ENCODE data around the gene CHST13. TPM values are rescaled to one million over a fixed set of nuclear protein-coding genes. Genes with fewer than 3 reads are reported as not detected.

The CHST13 gene
- total RNA-seq, 1 donor from 2014 or later, result 0.10 TPM

GRCh38 chr3:126540951-126541627, 17.1 kb downstream of the CHST13 start:
- DNase-seq (ENCODE audit: low read depth), result no peak

DNA sequence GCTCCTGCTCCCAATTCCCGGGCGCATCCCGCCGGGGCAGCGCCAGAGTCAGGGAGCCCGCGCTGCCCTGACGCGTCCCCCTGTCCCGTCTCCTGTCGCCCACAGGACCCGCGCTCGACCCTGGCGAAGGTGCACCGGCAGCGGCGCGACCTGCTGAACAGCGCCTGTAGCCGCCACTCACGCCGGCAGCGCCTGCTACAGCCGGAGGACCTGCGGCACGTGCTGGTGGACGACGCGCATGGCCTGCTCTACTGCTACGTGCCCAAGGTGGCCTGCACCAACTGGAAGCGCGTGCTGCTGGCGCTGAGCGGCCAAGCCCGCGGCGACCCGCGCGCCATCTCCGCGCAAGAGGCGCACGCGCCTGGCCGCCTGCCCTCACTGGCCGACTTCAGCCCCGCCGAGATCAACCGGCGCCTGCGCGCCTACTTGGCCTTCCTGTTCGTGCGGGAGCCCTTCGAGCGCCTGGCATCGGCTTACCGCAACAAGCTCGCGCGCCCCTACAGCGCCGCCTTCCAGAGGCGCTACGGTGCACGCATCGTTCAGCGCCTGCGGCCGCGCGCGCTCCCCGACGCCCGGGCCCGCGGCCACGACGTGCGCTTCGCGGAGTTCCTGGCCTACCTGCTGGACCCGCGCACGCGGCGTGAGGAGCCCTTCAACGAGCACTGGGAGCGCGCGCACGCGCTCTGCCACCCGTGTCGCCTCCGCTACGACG, 17.8 kb downstream of the CHST13 start:
- no peak for DNase-seq (ENCODE audit: low read depth)

DNA sequence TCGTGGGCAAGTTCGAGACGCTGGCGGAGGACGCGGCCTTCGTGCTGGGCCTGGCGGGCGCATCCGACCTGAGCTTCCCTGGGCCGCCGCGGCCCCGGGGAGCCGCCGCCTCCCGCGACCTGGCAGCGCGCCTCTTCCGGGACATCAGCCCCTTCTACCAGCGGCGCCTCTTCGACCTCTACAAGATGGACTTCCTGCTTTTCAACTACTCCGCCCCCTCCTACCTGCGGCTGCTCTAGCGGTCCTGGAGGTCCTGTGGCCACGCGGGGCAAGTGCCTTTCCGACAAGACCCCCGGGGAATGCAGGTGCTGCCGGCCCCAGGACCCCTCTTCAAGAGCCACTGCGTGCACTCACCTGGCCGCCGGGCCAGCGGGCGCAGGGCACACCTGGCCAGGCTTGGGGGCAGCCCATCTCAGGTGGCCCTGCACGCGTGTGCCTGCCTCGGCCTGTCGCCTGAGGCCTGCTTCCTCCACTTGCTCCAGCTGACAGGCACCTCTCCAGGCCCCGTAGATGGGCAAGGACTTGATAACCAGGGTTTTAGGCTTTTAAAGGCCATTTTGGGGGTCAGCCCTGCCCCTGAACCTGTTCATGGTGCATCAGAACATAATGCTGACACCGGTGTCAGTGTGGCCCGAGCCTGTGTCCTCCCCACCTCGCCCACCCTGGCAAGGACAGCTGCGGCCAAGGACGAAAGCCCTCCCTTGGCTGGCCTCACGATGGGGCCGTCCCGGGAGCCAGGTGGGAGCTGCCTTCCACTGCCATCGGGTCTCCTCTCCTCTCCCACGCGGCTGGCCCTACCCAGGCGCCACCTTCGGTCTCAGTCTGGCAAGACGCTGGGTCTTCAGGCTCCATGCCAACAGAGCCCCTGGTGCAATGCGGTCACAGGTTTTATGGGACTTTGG, 18.6 kb downstream of the CHST13 start:
- DNase-seq (ENCODE audit: low read depth), result no peak

- no peak for DNase-seq (ENCODE audit: low read depth)
Measured at GRCh38 chr3:126543457-126544061, 19.6 kb downstream of the CHST13 start.

- no peak for DNase-seq (ENCODE audit: low read depth)
Measured at GRCh38 chr3:126544596-126545281, 20.8 kb downstream of the CHST13 start.

DNA sequence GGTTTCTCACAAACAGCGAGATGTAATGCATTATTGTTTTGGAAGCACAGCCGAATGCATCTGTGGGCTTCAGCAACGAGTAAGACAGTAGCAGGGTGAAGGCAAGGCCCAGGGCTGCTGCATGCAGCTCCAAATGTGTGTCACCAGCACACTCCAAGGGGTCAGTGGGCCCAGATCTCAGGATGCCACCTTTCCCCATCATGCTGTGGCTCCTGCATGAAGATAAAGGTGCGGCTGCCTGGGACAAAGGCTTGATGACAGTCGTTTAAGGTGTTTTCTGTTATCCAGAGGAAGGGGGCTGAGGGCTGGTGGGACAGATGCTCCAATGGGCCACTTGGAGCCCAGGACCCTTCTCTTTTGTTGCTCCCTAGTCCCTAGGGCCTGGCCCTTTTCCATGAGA, 21.6 kb downstream of the CHST13 start:
- DNase-seq (ENCODE audit: low read depth), result no peak

DNA sequence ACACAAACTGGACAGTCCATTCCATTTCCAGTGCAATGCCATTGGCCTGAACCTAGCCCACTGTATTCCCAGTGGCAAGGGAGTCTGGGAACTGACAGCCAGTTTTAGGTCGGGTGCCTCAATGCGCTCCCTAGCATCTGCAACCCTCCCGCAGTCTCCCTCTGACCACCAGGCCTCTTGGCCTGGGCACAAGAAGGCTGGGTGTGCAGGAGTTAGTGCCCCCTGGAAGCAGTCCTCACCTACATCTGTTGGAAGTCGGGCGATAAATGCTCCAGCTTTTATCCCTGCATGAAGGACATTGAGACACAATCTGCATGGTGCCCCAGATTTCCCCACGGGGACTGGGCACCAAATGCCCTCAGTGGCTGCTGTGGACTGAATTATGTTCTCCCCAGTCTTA, 22.1 kb downstream of the CHST13 start:
- DNase-seq (ENCODE audit: low read depth), result no peak

DNA sequence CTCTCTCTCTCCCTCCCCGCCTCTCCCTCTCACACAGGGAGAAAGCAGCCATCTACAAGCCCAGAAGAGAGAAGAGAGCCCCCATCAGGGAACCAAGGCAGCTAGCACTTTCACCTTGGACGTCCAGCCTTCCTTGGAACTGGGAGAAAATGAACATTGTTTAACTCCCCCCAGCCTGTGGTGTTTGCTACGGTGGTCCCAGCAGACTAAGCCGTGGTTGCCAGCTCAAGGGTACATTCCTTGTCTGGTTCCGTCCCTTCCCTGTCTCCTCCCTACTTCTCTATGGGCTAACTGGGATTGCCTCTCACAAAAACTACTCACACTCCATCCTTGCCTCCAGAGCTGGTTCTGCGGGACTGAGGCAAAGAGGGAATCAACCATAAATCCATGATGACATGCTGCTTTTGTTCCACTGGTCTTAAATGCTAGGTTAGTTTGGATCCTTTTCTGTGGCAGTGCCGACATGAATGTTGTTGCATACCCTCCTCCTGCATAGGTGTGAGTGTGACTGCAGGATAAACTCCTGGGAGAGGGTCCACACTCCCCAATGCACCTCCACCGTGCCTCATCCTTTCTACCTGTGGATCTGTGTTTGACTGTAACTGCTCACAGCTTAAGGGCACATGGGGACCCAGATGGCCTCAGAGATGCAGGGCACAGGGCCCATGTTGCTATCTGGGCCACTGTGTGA, 22.7 kb downstream of the CHST13 start:
- DNase-seq (ENCODE audit: low read depth), result no peak

GRCh38 chr3:126547721-126548120, 23.8 kb downstream of the CHST13 start:
- no peak for DNase-seq (ENCODE audit: low read depth)

DNA sequence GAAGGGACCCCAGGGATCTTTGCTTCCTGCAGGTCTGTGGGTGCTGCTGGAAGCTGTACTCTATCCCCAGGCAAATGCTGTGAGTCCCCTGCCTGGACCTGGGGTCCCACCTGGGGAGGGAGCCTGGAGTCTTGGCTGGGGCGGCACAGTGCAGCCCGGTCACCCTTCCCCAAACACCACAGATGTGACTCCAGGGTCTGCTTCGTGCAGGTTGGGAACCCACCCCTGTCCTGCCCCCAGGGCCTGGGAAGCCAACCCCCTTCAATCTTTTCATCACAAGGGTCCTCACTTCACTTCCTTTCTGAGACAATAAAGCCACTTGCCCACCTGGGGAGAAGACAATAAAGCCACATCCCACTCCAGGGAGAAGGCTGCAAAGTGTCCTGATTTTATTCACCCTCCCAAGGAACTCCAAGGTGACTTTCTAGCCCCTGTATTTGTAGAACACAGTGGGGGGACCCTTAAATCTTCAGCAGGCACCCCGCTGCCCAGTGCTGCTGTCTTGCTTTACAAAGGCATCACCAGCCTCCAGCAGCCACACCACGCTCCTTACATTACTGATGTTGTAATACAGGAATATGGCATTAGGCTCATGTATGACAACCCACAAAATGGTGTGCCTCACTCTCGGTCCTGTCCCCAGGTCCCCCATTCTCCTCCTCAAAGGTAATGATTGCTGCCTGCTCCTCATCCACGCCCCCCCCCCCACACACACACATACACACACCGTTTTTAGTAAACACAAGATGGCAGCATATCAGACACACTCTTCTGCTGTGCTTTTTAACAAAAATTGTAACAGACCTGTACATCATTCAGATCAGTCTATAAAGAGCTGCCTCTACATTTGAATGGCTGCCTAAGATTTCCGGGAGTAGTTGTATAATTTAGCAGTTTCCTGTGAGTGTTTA, 24.9 kb downstream of the CHST13 start:
- DNase-seq (ENCODE audit: low read depth), result no peak

GRCh38 chr3:126549861-126550487, 26.0 kb downstream of the CHST13 start:
- no peak for DNase-seq (ENCODE audit: low read depth)

- DNase-seq (ENCODE audit: low read depth), result no peak
Measured at GRCh38 chr3:126550488-126551051, 26.6 kb downstream of the CHST13 start.

DNA sequence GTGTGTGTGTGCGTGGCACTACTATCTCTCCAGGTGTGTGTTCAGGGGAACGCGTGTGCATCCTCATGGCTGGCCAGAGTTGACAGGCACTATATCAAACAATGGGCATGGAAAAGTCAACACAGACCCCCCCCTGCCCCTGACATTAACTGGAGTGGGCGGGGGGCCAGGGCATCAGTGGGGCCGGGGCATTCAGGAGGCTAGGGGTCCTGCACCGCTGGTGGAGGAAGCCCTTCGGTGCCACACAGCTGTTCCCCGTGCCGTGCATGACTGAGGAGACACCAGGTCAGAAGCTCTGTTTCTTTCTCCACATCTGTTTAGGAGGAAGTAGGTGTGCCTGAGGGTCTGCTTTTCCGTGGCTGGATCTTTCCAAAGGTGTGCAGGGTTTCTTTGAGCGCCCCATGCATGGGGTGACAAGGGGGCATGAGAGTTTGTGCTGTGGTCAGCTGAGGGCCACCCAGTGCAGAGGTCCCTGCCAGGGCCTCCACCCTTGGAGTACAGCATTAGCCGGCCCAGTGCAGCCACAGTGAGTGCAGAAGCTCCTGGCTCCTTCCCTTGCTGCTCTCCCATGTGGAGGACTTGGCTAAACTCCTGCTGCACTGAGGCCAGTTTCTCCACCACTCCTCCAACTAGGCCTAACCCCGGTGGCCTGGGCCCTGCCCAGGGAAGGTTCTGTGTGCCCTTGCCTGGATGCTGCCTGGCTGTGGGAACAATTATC, 27.3 kb downstream of the CHST13 start:
- DNase-seq (ENCODE audit: low read depth), result no peak

DNA sequence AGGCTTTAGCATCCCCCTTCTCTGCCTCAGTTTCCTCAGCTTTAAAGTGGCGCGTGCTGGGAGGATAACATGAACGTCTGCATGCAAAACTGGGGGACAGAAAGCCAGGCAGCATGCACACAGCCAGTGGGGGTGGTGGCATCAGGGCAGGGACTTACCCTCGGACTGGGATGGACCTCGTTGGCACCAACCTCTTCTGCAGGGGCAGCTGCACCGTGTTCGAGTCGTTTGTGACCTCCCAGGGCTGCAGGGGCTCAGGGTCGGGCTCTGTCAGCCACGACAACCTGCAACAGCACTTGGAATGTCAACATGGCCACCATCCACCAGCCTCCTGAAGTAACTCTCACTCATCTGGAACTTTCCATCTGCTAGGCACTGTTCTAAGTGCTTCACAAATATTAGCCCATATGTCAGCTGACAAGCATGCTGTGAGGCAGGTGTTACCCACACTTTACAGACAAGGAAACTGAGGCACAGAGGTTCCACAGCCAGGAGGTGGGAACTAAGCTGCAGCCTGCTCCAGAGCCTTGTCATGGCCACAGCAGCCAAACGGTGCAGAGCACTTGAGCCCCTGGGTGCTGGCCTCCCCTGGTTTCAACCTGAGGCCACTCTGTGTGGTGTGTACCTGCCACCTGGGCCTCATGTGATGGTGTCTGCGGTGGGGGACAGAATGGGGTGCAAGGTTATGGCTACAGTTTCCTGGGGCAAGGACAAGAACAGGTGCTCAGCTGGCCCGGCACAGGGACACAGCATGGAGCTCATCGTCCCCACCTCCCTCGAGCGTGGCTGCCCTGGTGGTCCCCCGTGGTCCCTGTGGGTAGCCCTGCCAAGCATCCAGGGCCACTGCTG, 28.1 kb downstream of the CHST13 start:
- DNase-seq (ENCODE audit: low read depth), result no peak

DNA sequence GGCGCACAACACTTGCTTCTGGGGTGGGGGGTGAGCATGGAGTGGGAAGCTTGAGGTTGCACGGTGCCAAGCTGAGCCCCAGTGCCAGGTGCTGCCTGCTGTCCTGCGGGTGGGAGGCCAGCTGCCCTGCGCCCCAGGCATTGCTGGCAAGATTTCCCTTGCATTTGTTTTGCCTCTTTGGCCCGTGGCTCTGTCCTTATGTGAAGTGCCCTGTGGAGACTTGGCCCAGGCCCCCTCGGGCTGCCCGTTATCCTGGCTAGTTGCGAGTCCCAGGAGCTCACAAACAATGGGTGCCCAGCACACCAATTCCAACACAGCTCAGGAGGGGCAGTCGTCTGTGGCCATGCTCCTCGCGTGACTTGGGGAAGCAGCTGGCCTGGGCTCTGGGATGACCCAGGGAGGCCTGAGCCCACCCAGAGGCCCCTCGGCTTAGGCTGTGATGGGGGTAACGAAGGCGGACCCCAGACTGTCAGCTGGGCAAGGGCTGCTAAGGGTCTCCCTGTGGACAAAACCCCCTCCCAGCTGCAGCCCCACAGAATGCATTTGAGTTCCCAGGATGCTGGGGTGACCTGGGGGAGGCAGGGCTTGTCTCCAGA, 28.8 kb downstream of the CHST13 start:
- no peak for DNase-seq (ENCODE audit: low read depth)

DNA sequence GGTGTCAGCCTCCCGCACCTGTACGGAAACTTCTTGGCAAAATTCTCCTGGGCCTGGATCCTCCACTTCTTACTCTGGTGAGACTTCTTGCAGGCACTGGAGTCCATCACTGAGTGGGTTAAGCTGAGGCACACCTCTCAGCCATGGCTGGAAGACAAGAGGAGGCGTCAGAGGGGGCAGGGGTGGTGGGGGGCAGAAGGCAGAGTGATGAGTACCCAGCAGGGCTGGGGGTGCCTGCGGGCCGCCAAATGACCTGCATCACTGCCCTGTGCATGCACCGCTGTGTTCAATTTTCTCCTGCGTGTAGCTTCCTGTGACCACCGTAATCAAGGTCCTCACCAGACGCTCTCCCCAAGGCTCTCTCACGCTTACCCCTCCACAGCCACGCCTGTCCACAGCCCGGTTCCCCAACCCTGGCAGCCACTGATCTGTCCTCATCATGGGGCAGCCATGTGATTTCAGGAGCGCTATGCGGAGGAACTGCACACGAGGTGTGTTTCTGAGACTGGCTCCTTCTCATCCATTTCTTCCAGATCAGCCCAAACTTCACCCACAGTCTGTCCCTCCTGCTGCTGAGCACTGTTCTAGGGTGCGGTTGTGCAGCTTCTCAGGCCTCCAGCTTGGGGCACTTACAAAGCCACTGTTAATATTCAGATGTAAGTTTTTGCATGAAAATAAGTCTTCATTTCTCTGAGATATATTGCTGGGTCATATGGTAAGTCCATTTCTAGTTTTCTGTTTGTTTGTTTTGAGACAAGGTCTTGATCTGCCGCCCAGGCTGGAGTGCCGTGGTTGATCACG, 29.5 kb downstream of the CHST13 start:
- DNase-seq (ENCODE audit: low read depth), result no peak

Data from renal cortical epithelial cell (primary cell).